CD4-positive, alpha-beta T cell treated with Interleukin-10 for 1 hour (primary cell): ENCODE data around the gene IFT27.

Experiments
- DNase-seq: peaks from one replicate; pipeline ENCODE4 v3.0.0-alpha.2; 2020

Gene IFT27

DNA sequence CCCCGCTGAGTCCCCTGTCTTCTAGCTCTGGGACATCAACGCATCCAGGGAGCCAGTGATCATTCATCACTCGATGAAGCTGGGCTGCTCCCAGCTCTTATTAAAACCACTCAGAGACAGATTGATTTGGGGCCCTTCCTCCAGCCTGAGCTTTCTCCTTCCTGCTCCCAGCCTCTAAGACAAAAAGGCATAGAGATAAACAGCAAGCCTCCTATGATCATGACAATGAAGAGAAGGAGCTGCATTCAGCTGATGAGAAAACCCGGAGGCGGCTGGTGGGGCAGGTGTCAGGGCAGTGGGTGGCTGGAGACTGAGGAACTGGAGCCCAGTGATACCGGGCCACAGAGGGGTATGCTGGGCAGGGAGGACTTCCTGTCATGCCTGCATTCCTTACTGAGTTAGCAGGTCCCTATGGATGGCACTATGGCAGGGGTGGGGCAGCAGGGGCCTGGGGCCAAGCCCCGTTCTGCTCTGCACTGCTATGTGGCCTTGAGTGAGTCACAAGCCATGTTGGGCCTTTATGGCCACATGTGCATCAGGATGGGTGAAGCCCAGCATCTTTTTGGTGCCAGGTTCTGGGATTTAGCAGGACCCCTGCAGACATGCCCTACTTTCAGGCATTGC is 20.7 kb upstream of the IFT27 start:
- DNase-seq = no peak

DNA sequence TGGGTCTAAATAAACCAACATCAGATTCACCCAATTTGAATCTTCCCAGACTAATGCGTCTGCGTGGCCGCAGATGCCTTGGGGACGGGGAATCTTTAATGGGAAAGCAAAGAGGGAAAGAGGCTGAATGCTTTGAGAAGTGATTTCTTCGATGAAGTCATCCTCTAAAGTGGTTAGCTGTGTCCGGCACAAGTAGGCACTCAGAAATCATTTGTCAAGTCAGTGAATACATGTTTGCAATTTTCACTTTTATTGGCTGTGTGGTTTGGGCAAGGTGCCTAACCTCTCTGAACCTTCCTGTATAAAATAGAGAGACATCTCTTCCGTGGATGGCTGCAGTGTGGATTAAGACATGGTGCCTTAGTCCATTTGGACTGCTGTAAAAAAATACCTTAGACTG is 19.7 kb upstream of the IFT27 start:
- DNase-seq = no peak

DNA sequence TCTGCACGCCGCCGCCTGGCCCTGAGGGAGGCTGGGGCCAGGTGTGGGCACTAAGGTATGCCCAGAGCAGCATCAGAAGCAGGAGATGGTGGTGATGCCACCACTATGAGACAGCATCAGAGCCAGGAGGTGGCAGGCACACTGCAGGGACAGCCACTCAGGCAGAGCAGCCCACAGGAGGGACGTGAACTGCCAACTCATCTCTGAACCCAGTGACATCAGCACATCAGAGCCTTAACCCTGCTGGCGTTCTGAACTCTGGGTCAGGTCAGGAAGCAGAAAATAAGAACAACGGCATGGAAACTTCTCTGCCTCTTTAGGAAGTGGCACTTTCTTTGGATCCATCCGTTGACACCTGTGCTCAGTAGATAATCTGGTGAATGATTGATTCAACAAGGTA is 14.7 kb upstream of the IFT27 start:
- no peak for DNase-seq

DNA sequence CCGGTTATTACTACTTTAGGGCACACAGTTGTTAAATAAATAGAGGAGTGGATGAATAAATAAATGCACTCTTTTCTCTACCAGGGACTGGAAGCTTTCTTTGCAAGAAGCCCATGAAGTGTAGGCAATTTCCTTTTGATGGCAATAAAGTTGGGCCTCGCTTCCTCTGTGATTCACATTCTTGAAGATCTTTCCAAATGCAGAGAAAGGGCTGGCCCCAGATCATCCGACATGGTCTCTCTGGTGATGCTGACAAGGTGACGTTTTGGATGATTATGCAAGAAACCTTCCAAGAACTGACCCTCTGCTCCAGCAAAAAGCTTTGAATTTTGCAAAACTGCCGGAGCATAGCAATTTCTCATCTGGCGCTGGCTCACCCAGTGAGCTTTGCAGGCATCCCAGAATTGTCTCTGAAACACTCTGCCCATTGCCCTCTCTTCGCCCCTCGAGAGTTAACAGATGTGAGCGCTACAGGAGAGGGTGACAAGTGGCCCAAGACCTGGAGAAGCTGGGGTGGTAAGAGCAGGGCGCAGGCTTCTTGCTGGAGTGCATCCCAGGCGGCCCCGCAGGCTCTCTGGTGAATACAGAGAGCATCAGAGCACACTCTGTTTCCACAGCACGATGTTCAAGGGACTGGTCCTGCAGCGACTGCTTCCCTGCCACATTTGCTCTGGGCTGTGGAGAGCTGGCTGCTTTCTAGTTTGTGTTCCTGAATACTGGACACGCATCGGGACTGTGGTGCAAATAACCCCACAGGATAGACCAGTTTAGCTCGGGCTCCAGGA is 11.5 kb upstream of the IFT27 start:
- no peak for DNase-seq

DNA sequence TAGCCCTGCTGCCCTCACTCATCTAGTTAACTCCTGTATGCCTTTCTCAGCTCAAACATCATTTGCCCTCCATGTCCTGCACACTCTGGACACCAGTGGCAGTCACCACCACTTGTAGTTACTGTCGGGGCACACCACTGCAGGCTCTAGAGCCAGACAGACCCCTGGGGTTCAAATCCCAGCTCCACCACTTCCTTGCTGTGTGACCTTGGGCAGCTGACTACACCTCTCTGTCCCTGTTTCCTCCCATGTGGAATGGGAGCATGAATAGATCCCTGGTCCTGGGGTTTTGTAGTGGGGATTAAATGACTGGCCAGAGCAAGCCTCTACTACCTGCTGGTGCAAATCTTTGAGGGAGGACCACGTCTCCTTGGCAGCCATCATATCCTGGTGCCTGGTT is 7.8 kb upstream of the IFT27 start:
- no peak for DNase-seq

DNA sequence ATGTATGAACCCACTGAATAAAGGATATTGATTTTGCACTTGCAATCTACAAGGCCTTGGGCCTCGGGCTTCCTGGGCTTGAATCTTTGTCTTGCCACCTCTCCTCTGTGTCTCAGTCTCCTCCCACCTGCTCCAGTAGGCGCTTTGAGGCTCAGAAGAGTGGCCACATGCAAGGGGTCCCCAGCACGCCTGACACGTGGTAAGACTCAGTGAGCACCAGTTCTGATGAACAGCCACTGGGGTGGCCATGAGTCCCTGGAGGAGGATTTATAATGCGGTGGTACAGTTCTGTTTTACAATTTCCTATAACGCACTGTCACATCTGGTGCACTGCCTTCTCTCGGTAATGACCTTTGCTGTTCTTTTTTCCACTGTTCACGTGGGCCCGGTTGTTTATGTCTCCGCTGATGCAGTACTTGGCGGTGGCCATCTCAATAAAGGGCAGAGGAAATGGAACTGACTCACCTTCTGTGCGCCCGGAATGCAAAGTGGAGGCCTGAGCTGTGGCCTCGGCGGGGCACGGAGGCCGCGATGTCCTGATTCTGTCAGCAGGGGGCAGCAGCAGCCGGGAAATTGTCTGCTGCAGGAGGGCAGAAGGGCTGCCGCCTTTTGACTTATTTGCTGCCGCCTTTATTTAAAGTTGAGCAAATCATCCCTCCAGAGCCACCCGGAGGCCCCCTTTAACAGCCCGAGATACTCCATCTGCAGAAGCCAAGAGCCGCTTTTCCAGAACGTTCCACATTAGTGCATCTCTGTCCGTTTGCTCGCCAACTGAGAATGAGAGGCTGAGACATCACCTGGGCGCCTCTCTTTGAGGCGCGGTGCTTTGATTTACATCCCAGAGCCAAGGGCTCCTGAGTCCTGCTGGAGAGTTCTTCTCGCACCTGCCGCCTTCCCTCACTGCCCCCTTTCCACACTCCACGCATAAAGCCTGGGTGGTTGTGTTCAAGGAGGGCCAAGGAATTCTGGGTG is 6.0 kb upstream of the IFT27 start:
- DNase-seq = peak; percentile 88

DNA sequence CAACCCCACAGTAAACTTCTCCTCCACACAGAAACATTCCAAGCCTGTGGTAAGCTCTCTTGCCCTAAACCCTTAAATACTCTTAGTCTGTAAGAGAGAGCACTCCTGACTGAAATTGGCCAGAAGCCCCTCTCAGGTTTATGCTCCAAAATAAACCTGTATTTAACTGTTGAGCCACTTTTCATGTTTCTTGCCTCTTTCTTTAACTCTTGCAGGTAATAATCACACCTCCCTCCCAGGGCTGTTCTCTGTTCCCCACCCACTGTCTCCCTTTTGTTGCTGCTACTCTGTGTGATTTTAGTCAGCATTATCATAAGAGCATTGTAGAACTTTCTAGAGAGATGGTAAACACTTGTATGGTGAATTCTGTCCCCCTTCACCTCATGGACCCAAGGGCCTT is 2.1 kb upstream of the IFT27 start:
- no peak for DNase-seq

DNA sequence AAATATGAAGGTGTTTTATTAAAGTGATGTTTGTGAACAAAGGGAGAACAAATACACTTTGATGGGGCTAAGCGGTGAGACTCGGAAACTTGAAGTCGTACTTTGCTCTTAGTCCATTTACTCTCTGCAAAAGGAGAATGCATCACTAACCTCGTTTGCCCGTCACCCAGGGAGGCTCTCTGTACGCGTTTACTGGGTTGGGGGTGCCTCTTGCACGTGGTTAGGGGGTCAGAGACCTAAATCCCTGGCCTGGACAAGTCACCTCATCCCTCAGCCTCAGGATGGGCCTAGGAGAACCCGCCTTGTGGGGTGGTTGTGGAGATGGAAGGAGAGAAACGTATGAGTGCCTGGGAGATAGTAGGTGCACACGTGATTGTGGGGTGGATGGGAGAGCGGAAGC is 803 bp upstream of the IFT27 start:
- no peak for DNase-seq

DNA sequence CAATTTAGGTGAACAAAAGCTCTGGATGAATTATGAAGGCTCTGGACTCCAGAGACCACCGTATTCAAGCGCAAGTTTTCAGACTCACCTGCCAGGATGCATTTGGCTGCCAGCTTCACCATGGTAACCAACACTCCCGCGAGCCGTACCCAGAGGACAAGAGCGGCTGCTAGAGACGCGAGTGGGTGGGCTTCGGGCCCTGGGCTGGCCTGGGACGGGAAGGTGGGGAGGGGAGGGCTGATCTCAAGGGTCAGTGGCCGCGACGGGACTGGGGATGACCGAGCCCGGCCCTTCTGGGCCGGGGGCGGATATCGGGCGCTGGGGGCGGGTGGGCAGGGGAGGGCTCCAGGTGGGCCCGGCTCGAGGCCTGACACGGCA is 344 bp downstream of the IFT27 start:
- peak; percentile 57 for DNase-seq

DNA sequence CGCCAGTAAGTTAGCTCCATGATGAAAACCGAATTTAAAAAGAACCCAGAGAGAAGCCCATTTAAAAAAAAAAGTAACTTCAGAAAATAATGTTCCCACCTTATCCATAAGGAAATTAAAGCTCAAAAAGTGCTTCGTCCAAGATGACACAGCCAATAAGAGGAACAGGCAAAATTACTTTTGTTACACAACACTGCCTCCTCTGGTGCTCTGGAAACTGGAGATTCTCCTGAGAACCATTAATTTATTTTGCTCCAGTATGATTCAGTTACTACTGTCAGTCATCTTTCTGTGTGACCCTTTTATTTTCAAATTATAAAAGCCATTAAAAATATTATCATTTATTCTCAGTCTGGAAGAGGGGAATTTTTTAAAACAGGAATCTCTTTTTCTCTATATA is 2.0 kb downstream of the IFT27 start:
- DNase-seq = peak; percentile 8

DNA sequence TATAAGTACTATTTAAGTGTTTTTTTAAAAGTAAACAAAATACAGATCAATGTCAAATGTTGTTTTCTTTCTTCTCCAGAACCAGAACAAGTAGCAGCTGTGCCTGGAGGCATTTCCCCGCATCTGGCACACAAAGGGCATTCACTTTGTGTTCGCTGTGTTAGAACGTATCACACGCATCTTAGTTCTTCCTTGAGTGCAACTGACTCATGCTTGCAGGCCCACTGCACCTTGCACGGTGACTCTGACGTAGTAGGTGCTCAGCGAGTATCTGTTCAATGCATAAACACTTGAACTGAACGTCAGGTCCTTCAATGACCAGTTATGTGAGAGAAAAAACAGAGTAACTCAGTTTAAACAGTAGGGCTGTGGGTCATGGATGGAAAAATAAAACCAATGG is 3.5 kb downstream of the IFT27 start:
- DNase-seq = no peak

DNA sequence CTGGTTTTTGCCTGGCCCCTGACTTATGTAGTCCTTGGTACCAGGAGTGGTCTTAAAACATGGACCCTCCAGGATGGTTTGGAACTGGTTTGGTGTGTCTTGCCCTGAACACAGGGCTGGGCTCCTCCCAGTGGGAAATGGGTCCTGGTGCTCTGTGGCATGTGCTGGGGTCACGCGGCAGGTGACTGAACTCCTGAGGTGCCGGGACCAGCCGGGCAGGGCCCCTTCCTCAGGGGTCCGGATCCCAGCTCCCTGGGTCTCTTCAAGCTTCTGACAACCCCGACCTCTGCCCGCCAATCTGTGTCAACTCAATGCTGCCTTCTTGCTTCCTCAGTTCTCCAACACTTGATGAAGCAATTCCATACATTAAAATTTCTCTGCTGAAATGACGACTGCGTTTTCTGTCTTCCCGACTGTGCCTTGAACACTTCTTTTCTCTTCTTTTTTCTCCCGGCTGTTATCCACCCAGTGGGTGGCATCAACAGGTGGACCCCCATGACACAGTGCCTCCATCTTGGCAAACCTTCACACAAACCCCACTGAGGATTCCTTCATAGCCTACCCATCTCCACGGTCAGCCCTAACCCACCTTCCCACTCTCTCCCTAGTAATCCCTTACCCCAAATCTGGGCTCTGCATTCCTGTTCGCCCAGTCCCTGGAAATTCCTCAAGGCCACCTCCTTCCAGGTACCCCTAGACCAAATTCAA is 4.4 kb downstream of the IFT27 start:
- DNase-seq = no peak

DNA sequence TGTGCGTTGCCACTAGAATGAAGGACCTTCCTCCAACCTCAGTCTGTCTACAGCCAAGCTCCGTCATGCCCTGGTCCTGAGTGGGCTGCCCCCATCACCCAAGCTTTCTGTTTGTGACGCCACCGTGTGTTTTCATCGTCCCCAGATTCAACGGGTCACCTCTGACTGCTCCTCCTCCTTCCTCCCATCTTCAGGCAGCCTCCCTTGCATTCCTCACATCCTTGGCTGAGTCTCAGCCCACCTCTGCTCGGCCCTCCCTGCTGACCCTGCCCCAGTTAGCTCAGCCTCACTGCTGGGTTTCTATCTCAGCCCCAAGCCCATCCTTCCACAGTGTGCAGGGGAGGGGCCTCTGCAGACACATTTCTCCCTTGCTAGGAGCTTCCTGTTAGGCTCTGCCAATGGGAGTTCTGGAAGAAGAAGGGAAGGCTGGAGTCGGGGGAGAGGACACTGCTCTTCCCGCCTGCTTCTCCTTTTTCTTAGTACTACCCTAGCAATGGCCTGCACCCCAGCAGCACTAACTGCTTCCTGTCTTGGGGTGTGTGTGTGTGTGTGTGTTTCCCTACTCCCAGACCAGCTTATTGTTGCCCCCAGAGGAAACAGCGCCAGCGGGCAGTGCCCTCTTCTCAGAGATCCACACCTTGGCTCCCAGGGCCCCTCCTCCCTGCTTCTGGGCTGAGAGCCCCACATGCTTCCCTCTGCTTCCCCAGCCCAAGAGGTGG is 5.2 kb downstream of the IFT27 start:
- DNase-seq = no peak

DNA sequence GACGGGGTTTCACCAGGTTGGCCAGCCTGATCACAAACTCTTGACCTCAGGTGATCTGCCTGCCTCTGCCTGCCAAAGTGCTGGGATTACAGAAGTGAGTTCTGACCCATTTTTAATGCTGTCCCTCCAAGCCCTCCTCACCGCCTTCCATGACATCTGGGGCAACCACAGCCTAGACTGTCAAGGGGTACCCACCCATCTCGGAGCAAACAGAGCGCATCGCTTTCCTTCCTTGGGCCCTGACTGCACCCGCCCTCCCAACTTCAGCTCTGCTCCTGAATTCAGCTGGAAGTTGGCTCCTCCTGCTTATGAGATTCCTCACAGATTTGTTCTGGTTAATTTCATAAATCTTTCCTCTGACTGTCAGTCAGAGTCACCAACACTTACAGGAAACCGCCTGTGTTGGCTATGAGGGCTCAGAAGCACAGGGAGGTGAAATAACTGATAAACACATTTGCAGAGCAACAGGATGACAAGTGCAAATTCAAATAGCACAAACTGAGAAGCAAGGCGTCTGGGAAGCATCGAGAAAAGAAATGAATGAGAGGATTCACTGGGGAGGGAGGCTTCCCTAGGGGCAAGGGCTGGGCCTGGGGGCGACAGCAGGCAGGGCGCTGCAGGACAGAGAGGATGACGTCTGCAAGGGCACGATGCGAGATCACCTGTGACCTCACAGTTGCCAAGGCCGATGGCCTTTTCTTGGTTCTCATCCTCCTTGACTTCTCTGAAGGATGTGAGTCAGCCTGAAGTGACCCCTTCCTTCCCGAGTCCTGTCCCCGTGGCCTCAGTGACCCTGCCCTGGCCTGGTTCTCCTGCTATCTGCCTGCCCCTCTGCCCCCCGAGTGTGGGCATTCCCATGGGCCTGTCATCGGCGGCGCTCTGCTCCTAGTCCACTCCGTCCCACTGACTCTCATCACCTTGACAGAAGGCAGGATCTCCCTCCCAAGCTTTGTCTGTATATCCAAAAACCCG is 6.1 kb downstream of the IFT27 start:
- DNase-seq = no peak

DNA sequence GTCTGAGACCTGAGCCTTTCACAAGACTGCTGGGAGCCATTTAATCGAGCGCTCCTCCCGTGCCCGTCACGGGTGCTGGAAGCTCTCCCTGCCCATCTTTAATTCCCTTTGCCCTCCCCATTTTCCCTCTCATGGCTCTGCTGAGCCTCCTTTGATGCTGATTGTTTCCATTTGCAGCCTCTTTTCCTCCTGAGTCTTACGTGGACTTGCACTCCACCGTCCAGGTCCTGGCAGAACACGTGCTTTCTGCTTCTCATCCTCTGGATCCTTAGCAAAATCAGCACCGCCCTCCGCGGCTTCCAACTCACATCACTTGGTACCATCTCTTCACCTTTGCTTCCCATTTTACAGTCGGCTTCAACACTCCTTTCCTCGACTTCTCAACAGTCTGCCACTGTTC is 7.3 kb downstream of the IFT27 start:
- no peak for DNase-seq

DNA sequence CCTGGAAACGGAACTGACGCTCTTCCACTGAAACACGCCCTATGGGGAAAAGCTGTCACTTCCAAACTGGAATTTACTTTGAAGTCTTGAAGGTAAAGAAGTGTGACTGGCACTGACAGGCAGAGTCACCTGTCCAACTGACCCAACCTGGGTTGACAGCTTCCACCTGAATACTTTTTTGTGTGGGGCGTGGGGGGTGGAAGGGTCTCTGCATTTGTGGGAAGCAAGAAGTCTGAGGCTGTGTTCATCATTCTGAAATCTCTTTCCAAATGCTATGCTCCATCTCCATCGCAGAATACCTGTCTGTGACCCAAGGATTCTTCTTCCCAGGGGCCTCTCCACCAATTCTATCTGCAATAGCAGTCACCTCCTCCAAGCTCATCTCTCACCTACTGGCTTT is 7.8 kb downstream of the IFT27 start:
- no peak for DNase-seq

DNA sequence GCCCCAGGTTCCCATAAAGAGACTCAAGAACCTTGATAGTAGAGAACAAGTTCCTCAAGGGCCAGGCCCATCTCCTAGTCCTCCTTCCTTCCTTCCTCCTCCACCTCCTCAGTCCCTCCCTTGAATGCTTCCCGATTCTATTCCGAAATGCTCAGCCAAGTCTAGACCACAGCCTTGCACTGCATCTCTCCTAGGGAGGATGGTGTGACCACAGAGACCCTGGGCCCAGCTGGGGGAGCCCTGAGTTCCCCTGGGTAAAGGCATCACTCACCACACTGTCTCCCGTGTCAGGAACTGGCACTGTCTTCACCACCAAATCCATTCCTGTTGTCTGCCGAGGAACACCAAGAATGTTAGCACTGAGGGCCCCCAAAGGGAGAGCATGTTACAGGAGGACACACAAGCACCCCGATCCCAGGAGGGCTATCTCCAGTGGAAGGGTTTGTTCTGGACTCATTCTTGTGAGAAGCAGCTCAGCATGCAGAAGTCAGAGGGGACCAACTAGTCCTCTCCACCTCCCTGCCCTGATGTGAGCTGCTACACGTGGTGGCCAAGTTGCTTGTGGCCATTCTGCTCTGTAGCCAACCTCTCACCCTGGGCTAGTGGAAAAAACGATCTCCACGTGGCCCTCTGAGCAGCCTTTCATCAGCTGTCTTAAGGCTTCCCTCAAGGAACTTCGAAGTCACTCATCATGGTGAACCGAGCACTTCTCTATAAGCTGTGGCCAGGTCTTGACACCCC is 8.7 kb downstream of the IFT27 start:
- no peak for DNase-seq

DNA sequence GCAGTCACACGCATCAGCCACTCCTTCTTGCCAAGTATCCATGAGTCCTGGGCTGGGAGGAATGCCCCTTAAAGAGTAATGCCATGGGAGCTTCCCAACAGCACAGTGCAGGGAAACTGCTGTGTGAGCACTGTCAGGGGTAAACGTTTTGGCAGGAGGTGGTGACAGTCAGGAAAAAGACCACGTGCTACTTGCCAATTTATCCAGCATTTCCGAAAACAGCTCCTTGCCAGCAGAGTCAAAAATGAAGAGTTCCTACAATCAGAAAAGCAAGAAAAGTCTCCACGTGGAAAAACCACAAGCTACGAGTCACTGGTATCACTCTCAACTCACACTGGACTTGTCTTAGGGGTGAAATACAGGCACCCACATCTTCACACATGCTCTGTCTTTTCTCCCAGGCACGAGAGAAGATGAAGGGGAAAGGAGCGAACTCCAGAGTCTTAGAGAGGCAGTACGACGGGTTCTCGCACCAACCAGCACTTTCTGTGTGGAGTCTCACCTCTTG is 9.9 kb downstream of the IFT27 start:
- no peak for DNase-seq

DNA sequence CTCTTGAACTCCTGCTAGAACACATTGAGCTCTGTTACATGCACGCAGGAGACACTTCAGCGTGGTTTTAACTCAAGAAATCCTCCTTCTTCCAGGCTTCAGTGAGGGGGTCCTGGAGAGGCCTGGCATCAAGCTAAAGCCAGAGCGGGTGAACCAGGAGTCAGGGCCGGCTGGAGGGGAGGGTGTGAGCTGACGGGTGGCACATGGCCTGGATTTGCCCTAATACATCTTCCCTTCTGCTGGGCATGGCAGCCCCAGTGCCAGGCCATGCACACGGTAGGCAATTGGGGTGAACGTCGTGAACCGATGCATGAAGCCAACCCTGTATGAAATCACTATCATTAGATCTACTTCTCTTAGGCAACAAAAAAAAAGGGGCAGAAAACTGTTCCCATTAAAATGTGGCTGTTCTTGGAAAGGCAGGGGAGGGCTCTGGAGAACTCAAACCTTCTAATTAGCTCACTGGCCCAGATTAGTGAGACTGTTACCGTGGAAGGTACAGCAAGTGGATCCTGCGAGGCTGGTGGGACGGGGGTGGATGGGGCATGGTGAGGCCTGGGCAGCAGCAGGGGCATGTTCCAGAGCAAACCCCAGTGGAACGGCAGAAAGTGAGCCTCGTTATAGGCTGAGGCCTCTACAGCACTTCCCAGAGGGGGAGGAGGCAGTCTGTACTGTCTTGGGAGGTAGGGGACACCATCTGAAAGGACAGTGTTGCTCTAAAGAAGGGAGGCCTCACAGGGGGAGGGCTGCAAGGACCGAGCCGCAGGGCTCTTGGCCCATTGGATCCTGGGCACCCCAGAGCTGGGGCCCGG is 10.6 kb downstream of the IFT27 start:
- no peak for DNase-seq
